ENCODE data around the gene ITGA2B. TPM values are rescaled to one million over a fixed set of nuclear protein-coding genes. Genes with fewer than 3 reads are reported as not detected.

The ITGA2B gene
- total and polyA plus RNA-seq, 2 of the 13 experiments (the other 11 are each of a cell fraction or from before 2014, with no cell fraction given) = 0.38 to 1.1 TPM

DNA sequence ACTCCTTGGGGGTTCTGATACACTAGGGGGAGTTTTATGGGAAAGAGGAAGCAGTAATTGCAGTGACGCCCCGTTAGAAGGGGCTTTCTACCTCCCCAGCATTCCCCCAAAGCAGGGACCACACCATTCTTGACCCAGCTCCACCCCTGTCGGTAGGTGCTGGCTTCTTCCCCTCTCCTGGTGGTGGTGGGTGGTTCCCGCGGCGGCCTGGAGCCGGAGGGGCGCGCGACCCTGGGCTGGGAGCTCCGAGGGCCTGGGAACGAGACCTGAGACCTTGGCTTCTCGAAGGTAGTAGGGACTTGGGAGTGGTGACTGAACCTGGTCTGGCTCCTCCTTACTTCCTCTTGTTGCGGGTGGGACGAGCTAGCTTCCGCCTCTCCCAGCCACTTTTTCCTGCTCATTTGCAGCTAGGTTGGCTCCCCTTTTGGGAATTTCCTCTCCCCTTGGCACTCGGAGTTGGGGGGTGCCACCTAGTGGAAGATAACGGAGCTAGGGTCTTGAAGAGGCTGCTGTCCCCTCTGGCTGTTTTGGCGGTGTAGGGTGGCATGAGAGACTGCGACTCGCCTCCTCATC, 43.9 kb downstream of the ITGA2B start (continued):
- no peak for TF ChIP-seq ZNF326 (CRISPR knock-in tag; IDR thresholded peaks at IDR 0.05; ENCODE audit: borderline replicate concordance)
- peak; percentile 99 for TF ChIP-seq ETV6 (CRISPR knock-in tag; conservative IDR thresholded peaks at IDR 0.05)
- 0 out of 2 replicates have a peak, but pooled peaks have one; percentile 66 for TF ChIP-seq ZNF430 (CRISPR knock-in tag; IDR thresholded peaks at IDR 0.05)
- TF ChIP-seq MTA3 (CRISPR knock-in tag; IDR thresholded peaks at IDR 0.05) = no peak
- TF ChIP-seq ZNF143 (CRISPR knock-in tag; IDR thresholded peaks at IDR 0.05) = no peak
- TF ChIP-seq, protein P1, sequence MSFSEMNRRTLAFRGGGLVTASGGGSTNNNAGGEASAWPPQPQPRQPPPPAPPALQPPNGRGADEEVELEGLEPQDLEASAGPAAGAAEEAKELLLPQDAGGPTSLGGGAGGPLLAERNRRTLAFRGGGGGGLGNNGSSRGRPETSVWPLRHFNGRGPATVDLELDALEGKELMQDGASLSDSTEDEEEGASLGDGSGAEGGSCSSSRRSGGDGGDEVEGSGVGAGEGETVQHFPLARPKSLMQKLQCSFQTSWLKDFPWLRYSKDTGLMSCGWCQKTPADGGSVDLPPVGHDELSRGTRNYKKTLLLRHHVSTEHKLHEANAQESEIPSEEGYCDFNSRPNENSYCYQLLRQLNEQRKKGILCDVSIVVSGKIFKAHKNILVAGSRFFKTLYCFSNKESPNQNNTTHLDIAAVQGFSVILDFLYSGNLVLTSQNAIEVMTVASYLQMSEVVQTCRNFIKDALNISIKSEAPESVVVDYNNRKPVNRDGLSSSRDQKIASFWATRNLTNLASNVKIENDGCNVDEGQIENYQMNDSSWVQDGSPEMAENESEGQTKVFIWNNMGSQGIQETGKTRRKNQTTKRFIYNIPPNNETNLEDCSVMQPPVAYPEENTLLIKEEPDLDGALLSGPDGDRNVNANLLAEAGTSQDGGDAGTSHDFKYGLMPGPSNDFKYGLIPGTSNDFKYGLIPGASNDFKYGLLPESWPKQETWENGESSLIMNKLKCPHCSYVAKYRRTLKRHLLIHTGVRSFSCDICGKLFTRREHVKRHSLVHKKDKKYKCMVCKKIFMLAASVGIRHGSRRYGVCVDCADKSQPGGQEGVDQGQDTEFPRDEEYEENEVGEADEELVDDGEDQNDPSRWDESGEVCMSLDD (CRISPR knock-in tag; IDR thresholded peaks at IDR 0.05; ENCODE audit: borderline replicate concordance) = no peak
- TF ChIP-seq PREB (CRISPR knock-in tag; IDR thresholded peaks at IDR 0.05) = no peak
- peak; percentile 80 for TF ChIP-seq ZNF563 (CRISPR knock-in tag; IDR thresholded peaks at IDR 0.05)
- TF ChIP-seq, protein P2, sequence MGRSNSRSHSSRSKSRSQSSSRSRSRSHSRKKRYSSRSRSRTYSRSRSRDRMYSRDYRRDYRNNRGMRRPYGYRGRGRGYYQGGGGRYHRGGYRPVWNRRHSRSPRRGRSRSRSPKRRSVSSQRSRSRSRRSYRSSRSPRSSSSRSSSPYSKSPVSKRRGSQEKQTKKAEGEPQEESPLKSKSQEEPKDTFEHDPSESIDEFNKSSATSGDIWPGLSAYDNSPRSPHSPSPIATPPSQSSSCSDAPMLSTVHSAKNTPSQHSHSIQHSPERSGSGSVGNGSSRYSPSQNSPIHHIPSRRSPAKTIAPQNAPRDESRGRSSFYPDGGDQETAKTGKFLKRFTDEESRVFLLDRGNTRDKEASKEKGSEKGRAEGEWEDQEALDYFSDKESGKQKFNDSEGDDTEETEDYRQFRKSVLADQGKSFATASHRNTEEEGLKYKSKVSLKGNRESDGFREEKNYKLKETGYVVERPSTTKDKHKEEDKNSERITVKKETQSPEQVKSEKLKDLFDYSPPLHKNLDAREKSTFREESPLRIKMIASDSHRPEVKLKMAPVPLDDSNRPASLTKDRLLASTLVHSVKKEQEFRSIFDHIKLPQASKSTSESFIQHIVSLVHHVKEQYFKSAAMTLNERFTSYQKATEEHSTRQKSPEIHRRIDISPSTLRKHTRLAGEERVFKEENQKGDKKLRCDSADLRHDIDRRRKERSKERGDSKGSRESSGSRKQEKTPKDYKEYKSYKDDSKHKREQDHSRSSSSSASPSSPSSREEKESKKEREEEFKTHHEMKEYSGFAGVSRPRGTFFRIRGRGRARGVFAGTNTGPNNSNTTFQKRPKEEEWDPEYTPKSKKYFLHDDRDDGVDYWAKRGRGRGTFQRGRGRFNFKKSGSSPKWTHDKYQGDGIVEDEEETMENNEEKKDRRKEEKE (IDR thresholded peaks at IDR 0.05) = no peak
- TF ChIP-seq ZFP90 (CRISPR knock-in tag; IDR thresholded peaks at IDR 0.05; ENCODE audit: borderline replicate concordance) = no peak; the same call in 1 of the 2 replicates
- TF ChIP-seq CCDC6 (CRISPR knock-in tag; IDR thresholded peaks at IDR 0.05) = no peak; the same call in 1 of the 2 replicates
- TF ChIP-seq ZNF644 (CRISPR knock-in tag; IDR thresholded peaks at IDR 0.05; ENCODE audit: low read depth) = no peak
- TF ChIP-seq NFKBIZ (CRISPR knock-in tag; IDR thresholded peaks at IDR 0.05) = no peak
- TF ChIP-seq, protein P3, sequence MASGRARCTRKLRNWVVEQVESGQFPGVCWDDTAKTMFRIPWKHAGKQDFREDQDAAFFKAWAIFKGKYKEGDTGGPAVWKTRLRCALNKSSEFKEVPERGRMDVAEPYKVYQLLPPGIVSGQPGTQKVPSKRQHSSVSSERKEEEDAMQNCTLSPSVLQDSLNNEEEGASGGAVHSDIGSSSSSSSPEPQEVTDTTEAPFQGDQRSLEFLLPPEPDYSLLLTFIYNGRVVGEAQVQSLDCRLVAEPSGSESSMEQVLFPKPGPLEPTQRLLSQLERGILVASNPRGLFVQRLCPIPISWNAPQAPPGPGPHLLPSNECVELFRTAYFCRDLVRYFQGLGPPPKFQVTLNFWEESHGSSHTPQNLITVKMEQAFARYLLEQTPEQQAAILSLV (CRISPR knock-in tag; IDR thresholded peaks at IDR 0.05; ENCODE audit: borderline replicate concordance) = no peak
- TF ChIP-seq ZNF337 (CRISPR knock-in tag; IDR thresholded peaks at IDR 0.05; ENCODE audit: borderline replicate concordance, low read depth) = no peak
- no peak for TF ChIP-seq ELK4 (CRISPR knock-in tag; IDR thresholded peaks at IDR 0.05; ENCODE audit: borderline replicate concordance)
- TF ChIP-seq, protein P4, sequence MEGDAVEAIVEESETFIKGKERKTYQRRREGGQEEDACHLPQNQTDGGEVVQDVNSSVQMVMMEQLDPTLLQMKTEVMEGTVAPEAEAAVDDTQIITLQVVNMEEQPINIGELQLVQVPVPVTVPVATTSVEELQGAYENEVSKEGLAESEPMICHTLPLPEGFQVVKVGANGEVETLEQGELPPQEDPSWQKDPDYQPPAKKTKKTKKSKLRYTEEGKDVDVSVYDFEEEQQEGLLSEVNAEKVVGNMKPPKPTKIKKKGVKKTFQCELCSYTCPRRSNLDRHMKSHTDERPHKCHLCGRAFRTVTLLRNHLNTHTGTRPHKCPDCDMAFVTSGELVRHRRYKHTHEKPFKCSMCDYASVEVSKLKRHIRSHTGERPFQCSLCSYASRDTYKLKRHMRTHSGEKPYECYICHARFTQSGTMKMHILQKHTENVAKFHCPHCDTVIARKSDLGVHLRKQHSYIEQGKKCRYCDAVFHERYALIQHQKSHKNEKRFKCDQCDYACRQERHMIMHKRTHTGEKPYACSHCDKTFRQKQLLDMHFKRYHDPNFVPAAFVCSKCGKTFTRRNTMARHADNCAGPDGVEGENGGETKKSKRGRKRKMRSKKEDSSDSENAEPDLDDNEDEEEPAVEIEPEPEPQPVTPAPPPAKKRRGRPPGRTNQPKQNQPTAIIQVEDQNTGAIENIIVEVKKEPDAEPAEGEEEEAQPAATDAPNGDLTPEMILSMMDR (CRISPR knock-in tag; IDR thresholded peaks at IDR 0.05) = peak; percentile 85
- no peak for TF ChIP-seq ZC3H13 (CRISPR knock-in tag; IDR thresholded peaks at IDR 0.05)
